ENCODE measurements around the gene CLEC17A.

DNA sequence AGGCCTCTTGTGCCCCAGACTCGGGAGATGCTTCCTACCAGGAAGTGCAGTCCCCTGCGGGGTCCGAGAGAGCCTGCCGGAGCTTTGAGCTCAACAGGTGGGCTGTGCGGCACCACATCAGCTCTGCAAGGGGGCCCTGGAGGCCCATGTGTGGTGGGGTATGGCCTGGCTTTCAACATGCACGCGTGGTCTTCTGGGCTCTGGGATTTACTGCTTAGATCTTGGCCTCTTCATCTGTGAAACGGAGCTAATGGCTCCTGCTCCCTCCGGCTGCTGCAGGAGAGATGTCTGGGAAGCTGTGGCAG is 29.0 kb upstream of the CLEC17A start:
- TF ChIP-seq, protein P1, sequence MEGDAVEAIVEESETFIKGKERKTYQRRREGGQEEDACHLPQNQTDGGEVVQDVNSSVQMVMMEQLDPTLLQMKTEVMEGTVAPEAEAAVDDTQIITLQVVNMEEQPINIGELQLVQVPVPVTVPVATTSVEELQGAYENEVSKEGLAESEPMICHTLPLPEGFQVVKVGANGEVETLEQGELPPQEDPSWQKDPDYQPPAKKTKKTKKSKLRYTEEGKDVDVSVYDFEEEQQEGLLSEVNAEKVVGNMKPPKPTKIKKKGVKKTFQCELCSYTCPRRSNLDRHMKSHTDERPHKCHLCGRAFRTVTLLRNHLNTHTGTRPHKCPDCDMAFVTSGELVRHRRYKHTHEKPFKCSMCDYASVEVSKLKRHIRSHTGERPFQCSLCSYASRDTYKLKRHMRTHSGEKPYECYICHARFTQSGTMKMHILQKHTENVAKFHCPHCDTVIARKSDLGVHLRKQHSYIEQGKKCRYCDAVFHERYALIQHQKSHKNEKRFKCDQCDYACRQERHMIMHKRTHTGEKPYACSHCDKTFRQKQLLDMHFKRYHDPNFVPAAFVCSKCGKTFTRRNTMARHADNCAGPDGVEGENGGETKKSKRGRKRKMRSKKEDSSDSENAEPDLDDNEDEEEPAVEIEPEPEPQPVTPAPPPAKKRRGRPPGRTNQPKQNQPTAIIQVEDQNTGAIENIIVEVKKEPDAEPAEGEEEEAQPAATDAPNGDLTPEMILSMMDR (IDR thresholded peaks at IDR 0.05), result no peak
- TF ChIP-seq ZFX (IDR thresholded peaks at IDR 0.05; ENCODE audit: borderline replicate concordance), result no peak

Data from 22Rv1 (cell line).